Heart left ventricle (tissue), 13 donors: ENCODE measurements around the gene ANKRD9.

Experiments used
- CTCF ChIP-seq, 12 donors: fragments of 200-600 bp; sonication (generic) in 4 of 12; IDR thresholded peaks; one replicate each; pipeline versions ENCODE4 v1.5.0 to v1.8.0; 2018 to 2022; ENCODE audit warnings: antibody characterized with exemption in 12 of 12, mild to moderate bottlenecking in 5 of 12
- POLR2A ChIP-seq, 2 donors: fragments of 450-650 bp; IDR thresholded peaks; one replicate each; pipeline ENCODE4 v1.6.1; 2017; ENCODE audit warnings: antibody characterized with exemption in 2 of 2, mild to moderate bottlenecking in 2 of 2, moderate library complexity in 2 of 2
- donor health status: ischemic (EF 13 %, LVEDD 7.1; RV severe dilation, severe dysfunction).
- donor health status: DM: no; HTN: yes; CAD: no.
- donor health status: DM: no; HTN: no; CAD: no.
- donor health status: ischemic (EF 25% LVEDD 6.9; RV normal size, moderate dysfunction).
- donor health status: ischemic (EF 25% LVEDD 5.7; RV mildly dilated, moderate dysfunction).
- donor health status: ischemic (EF 35%, LVEDD 5.7; RV mildly dilated, moderate dysfunction).
- donor health status: nonischemic (EF 11% LVEDD 7.7; RV severe dilation, severe dysfunction).
- donor health status: DM: yes; HTN: yes; CAD: no.
- donor health status: PGD.
- donor health status: ischemic (EF 29% LVEDD 5.4; RV normal size, mild dysfunction).
- donor health status: nonischemic (EF 23%, LVEDD 6.1; RV moderate dilation, normal function).

DNA sequence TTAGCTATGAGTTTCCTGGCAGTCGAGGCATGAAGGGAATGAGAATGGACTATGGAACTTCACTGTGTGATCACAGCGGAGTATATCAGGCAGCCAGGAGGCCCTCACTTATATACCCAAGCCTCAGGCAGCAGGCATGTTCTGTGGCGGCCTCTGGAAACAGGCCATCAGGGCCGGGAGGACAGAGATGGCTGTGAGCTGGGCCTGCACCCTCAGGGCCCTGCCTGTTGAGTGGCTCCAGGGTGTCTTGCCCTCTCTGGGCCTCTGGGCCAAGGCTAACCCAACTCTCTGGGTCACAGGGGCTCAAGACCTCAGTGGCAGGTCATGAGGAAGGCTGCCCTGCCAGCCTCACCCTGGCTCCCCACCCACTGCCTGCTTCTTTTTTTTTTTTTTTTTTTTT lies 49.0 kb upstream of the ANKRD9 start:
- TF ChIP-seq POLR2A (IDR thresholded peaks at IDR 0.05), result no peak
- no peak for TF ChIP-seq CTCF (IDR thresholded peaks at IDR 0.05)
